Left kidney (tissue), 2 donors: ENCODE measurements around the gene FCMR. TPM values are rescaled to one million over a fixed set of nuclear protein-coding genes. Genes with fewer than 3 reads are reported as not detected.
"Not testable (repeated sequence)": the region's sequence is repeated elsewhere in the genome, so short reads cannot be mapped to it uniquely, and the experiment has no call there.

ENCODE experiments used
- DNase-seq: peaks from one replicate; pipeline ENCODE4 v3.0.0-alpha.2; 2013
- polyA plus RNA-seq: library from polyadenylated mRNA; unstranded; fragments of 120-200 nt; gene quantifications from one replicate; pipeline ENCODE4 v1.2.1, GENCODE V29; 2013; ENCODE audit not compliant: insufficient read length

Gene FCMR
- polyA plus RNA-seq, 1 donor = 1.8 TPM

- DNase-seq = not testable (repeated sequence)
Measured at GRCh38 chr1:206923961-206924557, 2.3 kb upstream of the FCMR start.

DNA sequence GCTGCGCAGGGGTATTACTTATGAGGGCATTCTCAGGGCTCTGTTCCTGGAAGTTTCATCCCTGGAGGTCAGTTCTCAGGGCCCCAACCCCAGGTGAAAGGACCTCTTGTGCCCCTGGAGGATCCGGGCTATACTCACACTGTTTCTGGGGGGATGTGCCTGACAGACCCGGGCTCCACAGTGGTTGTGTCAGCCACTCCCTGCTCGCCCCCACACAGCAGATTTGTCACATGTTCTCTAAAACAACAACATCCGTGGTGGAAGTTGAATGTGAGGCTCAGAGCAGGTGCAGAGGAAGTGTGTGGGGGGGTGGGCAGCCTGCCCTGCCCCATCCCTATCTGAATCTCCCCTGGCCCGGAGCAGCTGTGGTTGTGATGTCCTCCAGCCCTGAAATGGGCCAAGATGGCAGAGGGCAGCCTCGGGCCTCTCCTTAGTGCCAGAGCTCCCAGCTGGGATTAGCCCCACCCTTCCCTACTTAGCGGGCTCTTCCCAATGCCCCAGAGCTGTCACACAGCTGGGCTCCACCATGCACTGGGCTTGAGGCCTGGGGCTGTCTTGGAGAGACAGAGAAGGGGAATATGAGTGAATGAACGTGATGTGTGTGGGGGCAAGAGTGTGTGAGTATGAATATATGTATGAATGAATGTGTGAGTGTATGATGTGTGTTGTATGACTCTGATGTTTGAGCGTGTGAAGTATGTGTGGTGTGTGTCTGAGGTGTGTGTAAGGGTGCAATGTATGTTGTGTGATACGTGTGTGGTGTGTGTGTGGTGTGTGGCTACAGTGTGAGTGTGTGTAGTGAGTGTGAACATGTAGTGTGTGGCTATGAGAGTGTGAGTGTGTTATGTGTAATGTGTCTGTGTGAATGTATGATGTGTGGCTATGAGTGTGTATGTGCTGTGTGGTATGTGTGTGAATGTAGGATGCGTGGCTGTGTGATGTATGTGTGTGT lies 1.5 kb upstream of the FCMR start:
- DNase-seq = no peak

DNA sequence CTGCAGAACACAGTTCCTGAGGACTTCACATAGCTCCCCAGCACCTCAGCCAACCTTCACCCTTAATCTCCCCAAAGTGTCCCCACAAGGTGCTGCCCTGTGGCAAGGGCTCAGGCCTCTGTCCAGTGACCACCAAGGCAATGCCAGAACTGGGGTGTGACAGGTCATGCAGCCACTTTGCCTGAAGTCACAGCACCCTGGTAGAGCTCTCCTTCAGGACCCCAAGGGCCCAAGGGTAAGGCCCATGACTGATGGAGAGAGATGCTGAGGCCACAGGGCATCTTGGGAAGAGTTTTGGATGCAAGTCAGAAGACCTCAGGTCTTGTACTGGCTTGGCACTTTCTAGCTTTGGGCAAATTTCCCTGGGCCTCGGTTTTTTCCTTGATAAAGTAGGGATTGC lies 783 bp upstream of the FCMR start:
- DNase-seq = no peak

DNA sequence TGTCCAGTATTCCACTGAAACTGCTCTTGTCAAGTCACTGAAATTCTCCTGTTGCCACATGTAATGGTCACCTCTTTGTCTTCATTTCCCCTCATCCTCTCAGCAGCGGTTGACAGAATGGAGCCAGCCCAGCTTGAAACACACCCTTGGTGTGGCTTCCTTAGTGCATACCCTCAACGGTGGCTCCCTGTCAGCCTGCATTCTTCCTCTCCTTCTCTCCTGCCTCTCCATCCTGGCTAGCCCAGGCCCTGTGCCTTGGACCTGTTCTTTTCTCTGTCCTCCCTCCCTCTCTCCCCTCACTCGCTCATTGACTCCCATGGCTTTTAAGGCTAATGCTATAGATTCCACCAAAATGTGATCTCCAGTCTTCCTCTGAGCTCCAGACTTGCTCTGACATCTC lies 3.7 kb downstream of the FCMR start:
- DNase-seq = no peak

- no peak for DNase-seq
Measured at GRCh38 chr1:206916000-206916709, 5.6 kb downstream of the FCMR start.

- no peak for DNase-seq
Measured at GRCh38 chr1:206915030-206915735, 6.6 kb downstream of the FCMR start.

DNA sequence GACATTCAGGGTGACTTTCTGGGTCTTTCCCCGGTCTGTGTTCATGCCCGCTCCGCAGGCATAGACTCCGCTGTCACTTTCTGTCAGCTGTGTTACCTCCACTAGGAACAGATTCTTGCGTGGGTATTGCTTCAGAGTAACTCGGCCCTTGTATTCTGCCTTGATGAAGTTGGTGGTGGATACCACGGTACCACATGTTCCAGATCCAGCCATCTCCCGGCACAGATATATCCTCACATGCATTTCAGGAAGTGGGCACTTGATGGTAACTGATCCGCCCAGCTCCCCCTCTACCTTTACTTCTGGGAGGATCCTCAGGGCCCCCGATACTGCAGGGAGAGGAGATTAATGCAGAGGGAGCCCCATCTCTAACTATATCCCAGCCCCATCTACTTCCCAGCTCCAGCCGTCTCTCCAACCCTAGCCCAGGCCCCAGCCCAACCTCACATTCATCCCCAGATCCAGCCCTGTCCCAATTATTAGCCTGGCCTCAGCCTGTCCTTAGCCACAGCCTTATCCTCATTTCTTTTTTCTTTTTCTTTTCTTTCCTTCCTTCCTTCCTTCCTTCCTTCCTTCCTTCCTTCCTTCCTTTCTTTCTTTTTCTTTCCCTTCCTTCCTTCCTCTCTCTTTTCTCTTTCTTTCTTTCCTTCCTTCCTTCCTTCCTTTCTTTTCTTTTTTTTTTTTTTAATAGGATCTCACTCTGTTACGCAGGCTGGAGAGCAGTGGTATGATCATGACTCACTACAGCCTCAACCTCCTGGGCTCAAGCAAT lies 7.8 kb downstream of the FCMR start:
- no peak for DNase-seq

DNA sequence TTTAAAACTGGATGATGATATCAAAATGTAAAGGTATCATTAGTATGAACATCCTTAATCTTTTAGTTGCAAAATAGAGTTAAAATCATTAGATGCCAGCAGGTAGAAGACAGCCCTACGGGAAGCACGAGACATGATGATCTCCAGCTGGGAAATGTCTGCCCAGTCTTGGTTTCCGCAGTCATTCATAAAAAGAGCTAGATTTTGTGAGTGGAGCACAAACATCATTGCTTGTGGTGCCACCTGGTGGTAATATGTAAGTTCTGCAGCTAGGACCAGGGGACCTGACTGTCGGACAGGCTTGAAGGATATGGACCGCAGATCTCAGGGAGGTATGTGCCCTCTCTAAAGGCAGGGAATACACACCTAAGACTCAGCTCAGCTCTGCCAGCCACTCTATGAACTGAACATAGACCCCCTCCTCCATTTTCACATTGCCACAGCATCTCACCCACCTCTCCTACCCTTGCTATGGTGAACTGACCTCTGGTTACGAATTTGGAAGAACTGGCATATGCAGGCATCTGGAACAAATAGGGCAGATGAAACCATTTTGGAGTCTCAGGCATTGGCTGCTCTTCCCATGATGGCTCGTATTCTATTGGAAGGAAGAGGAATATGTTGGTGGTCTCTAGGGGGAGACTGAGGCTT lies 9.2 kb downstream of the FCMR start:
- peak; percentile 83 for DNase-seq

DNA sequence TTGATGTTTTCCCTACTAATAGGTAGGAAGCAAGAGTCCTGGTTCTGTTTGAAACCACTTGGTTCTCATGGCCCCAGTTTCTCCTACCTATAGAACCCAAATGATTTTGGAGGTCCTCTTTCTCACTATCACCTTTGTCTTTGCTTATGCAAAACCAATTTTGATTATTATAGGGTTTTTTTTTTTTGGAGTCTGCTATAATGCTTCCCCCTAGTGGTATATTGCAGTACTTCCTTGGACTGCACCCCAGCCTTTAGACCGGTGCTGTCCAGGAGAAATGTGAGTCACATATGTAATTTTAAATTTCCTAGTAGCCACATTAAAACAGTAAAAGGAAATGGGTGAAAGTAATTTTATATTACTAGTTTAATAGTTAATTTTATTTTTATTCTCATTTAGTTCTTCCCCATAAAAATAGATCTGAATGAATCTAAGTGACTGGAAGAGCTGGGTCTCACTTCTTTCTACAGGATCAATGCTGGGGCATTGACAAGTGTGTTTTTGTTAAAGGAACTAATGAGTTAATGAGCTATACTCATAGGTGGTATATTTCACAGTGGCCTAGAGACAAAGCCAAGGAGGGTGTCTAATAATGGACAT lies 10.6 kb downstream of the FCMR start:
- DNase-seq = peak; percentile 51

GRCh38 chr1:206909883-206910318 lies 11.8 kb downstream of the FCMR start:
- no peak for DNase-seq

- DNase-seq = peak; percentile 84
Measured at GRCh38 chr1:206909161-206909882, 12.4 kb downstream of the FCMR start.

DNA sequence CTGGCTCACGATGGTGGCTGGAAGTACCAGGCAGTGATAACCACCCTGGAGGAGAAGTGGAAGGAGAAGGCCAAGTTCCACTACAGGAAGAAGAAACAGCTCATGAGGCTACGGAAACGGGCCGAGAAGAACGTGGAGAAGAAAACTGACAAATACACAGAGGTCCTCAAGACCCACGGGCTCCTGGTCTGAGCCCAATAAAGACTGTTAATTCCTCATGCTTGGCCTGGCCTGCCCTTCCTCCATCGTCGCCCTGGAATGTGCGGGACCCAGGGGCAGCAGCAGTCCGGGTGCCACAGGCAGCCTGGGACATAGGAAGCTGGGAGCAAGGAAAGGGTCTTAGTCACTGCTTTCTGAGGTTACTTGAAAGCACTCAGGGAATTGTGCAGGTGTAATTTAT lies 13.7 kb downstream of the FCMR start:
- no peak for DNase-seq

- DNase-seq = no peak
Measured at GRCh38 chr1:206907304-206907991, 14.3 kb downstream of the FCMR start.

- no peak for DNase-seq
Measured at GRCh38 chr1:206905295-206906164, 16.2 kb downstream of the FCMR start.

DNA sequence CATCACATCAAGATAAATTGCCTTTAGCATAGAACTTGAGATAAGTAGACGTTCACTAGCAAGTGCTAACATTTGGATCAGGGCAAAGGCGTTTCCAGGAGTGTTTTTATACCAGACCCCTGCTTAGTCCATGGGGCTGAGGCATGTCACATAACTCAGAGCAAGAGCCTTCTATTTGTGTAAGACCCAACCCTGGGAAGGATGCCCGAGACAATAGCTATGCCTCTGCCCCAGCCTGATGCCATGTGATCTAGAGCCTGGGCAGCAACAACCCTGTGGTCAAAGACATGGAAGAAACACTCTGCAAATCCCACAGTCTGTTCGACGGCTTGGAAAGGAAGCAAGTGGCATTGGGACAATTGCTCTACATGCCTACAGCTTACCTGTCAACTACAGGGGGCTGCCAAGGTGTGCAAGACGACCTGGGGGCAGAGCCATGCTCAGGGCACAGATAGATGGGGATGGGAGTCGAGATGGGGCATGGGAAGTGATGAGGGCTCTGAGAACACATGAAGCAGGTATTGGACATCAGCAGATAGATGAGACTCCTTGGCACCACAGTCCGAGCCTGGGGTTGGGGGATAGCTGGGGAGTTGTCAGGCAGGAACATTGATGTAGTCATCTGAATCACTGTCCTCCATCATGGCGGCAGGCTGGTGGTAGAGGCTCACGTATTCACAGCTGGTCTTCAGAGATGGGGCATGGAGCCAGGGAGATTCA lies 17.2 kb downstream of the FCMR start:
- no peak for DNase-seq

DNA sequence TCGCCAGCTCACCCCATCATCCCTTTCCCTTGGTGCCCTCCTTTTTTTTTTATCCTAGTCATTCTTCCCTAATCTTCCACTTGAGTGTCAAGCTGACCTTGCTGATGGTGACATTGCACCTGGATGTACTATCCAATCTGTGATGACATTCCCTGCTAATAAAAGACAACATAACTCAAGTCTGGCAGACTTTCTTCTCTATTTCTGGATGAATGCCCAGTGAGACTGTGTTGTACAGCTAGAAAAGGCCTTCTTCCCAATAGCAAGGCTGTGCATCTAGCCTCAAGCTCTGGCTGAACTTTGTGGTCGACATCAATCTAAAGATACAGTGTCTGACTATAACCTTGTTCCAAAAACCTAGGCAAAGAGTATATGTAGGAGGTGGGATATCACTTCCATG lies 18.1 kb downstream of the FCMR start:
- DNase-seq = no peak

DNA sequence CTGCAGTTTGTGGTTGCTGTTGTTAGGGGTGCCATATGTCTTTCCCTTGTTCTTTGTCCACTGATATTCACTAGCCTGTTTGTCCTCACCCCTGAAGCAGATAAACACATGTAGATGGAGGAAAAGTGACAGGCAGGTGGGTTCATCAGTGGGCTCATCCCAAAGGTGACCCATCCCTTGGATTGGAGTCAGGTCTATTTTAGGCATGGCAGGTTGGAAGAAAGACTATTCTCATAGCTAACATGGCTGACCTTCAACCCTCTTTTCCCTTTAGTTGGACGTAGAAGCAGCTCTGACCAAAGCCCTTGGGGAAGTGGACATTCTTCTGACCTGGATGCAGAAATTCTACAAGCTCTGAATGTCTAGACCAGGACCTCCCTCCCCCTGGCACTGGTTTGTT lies 19.0 kb downstream of the FCMR start:
- no peak for DNase-seq
